Caco-2 (cell line): ENCODE measurements around the gene NHLRC4. TPM values are rescaled to one million over a fixed set of nuclear protein-coding genes. Genes with fewer than 3 reads are reported as not detected.

ENCODE experiments used
- BruUV-seq: library from RNA; stranded (reverse); fragments of 400-500 nt; replicated peaks from 2 replicates; lab custom pipeline; 2021; lab: Mats Ljungman, UMichigan
- CTCF ChIA-PET: fragments of 300-600 bp; sonication (Branson Sonifier 250); formaldehyde crosslinking; loops from one replicate; lab custom pipeline; 2022; ENCODE audit warnings: antibody characterized with exemption; lab: Charles Lee
- POLR2A ChIA-PET: fragments of 300-600 bp; sonication (Branson Sonifier 250); formaldehyde crosslinking; loops from one replicate; lab custom pipeline; 2022; ENCODE audit warnings: antibody characterized with exemption; lab: Charles Lee
- DNase-seq, 2 experiments: peaks; one replicate each; pipeline versions ENCODE4 v3.0.0 to v3.0.0-alpha.2; 2020 to 2022
- H3K27me3 ChIP-seq: replicated peaks from 2 replicates; pipeline ENCODE4 v1.6.0; 2011; ENCODE audit warnings: low read length; ENCODE audit not compliant: control insufficient read depth, insufficient read depth
- H3K36me3 ChIP-seq: 2 replicates; pipeline ENCODE4 v1.5.1; 2011; ENCODE audit warnings: low read length; ENCODE audit not compliant: control insufficient read depth, insufficient read depth
- H3K4me1 ChIP-seq: fragments of 250-450 bp; sonication (Bioruptor Pico); 2 replicates; pipeline ENCODE4 v1.5.1; 2020; ENCODE audit warnings: mild to moderate bottlenecking
- H3K4me3 ChIP-seq: 2 replicates; pipeline ENCODE4 v1.5.1; 2011; ENCODE audit warnings: low read depth, mild to moderate bottlenecking, control low read depth, low read length
- H3K9me3 ChIP-seq: fragments of 250-450 bp; sonication (Bioruptor Pico); 2 replicates; pipeline ENCODE4 v1.5.1; 2020; ENCODE audit warnings: mild to moderate bottlenecking, moderate library complexity
- H3K27ac Mint-ChIP-seq: one replicate; pipeline ENCODE4 v1.8.0; 2022; ENCODE audit warnings: mixed read lengths; ENCODE audit not compliant: unreplicated experiment
- H3K27me3 Mint-ChIP-seq: one replicate; pipeline ENCODE4 v1.8.0; 2022; ENCODE audit warnings: mixed read lengths; ENCODE audit not compliant: insufficient read depth, unreplicated experiment
- H3K36me3 Mint-ChIP-seq: one replicate; pipeline ENCODE4 v1.8.0; 2022; ENCODE audit warnings: mild to moderate bottlenecking, mixed read lengths; ENCODE audit not compliant: insufficient read depth, unreplicated experiment
- H3K4me1 Mint-ChIP-seq: one replicate; pipeline ENCODE4 v1.8.0; 2022; ENCODE audit warnings: low read depth, mixed read lengths; ENCODE audit not compliant: unreplicated experiment
- H3K4me3 Mint-ChIP-seq: one replicate; pipeline ENCODE4 v1.8.0; 2022; ENCODE audit warnings: mild to moderate bottlenecking, moderate library complexity, mixed read lengths; ENCODE audit not compliant: unreplicated experiment
- H3K9me3 Mint-ChIP-seq: one replicate; pipeline ENCODE4 v1.8.0; 2022; ENCODE audit warnings: mixed read lengths; ENCODE audit not compliant: unreplicated experiment
- CTCF ChIP-seq, 2 experiments: fragments of 200-600 bp in 1 of 2; IDR thresholded peaks; 1 replicate in 1 of 2; 2 replicates in 1 of 2; pipeline versions ENCODE4 v1.5.1 to v1.8.0; 2011 to 2022; ENCODE audit warnings: antibody characterized with exemption in 1 of 2, control low read depth in 1 of 2, inconsistent platforms in 1 of 2, low read depth in 1 of 2, low read length in 1 of 2, mild to moderate bottlenecking in 1 of 2, moderate library complexity in 1 of 2; ENCODE audit not compliant: insufficient read depth in 1 of 2, severe bottlenecking in 1 of 2, unreplicated experiment in 1 of 2
- intact Hi-C: fragments of 100-400 bp; cut with micrococcal nuclease; formaldehyde crosslinking; loops from one replicate; pipeline ENCODE4 v1.10.0; 2022; ENCODE audit not compliant: unreplicated experiment
- total RNA-seq: library from RNA; stranded (reverse); gene quantifications from 2 replicates; pipeline ENCODE4 v1.2.3, GENCODE V29; 2022

NHLRC4 gene
- total RNA-seq, 1 experiment from 2014 or later, result not detected

- no peaks in the 10 kb centered on the region for H3K27me3 ChIP-seq
- DNase-seq, result peak in 1 of 2 experiments; percentile 47
- CTCF ChIA-PET, result interaction anchor here (1.4 to 1.9 kb wide), 2 partner anchors 103 to 108 kb away, joined by 5 to 6 read pairs; partner anchors contain the start of genes METTL26 and RAB11FIP3
- Mint-ChIP-seq H3K4me1 (no peaks in the 10 kb centered on the region), H3K36me3 (peaks cover 25% of the 10 kb centered on the region), H3K27ac (no peak overlapping the region), H3K9me3 (no peaks in the 10 kb centered on the region), H3K4me3 (peak overlapping the region; percentile 73), H3K27me3 (no peaks in the 10 kb centered on the region)
- no peak for TF ChIP-seq CTCF (IDR thresholded peaks at IDR 0.05; ENCODE audit: insufficient read depth in 1 of 2, low read depth in 1 of 2, low read length in 1 of 2, severe bottlenecking in 1 of 2, unreplicated experiment in 1 of 2)
- no peaks in the 10 kb centered on the region for H3K9me3 ChIP-seq
- intact Hi-C loops, result loop anchor here (5.0 kb wide), 1 partner anchor 59 kb away; no protein-coding TSS in a partner anchor
- 0 out of 2 replicates have a peak, but pooled peaks cover 1% of the 10 kb centered on the region for H3K36me3 ChIP-seq
- BruUV-seq, result TSS peak; percentile 26
- peak overlapping the region; percentile 76 for H3K4me3 ChIP-seq
- peaks cover 15% of the 10 kb centered on the region for H3K4me1 ChIP-seq
- POLR2A ChIA-PET, result no interaction called here
Measured at GRCh38 chr16:528111-529011, 38.4 kb upstream of the NHLRC4 start.

- Mint-ChIP-seq H3K36me3 (peaks cover 24% of the 10 kb centered on the region), H3K9me3 (no peaks in the 10 kb centered on the region), H3K27me3 (no peaks in the 10 kb centered on the region), H3K27ac (no peak overlapping the region), H3K4me1 (no peaks in the 10 kb centered on the region), H3K4me3 (peak overlapping the region; percentile 73)
- Histone ChIP-seq H3K4me3 (peak overlapping the region; percentile 76), H3K9me3 (no peaks in the 10 kb centered on the region), H3K36me3 (0 out of 2 replicates have a peak, but pooled peaks cover 1% of the 10 kb centered on the region), H3K4me1 (peaks cover 21% of the 10 kb centered on the region), H3K27me3 (no peaks in the 10 kb centered on the region)
- CTCF ChIA-PET, result no interaction called here
- no peak for DNase-seq
- no peak for TF ChIP-seq CTCF (IDR thresholded peaks at IDR 0.05; ENCODE audit: insufficient read depth in 1 of 2, low read depth in 1 of 2, low read length in 1 of 2, severe bottlenecking in 1 of 2, unreplicated experiment in 1 of 2)
- POLR2A ChIA-PET, result no interaction called here
- intact Hi-C loops, result loop anchor here (5.0 kb wide), 1 partner anchor 58 kb away; no protein-coding TSS in a partner anchor
- no TSS peak for BruUV-seq
Measured at GRCh38 chr16:529012-529575, 37.7 kb upstream of the NHLRC4 start.

- Histone ChIP-seq H3K4me3 (no peak overlapping the region; the same call in 1 of the 2 replicates), H3K27me3 (no peaks in the 10 kb centered on the region), H3K36me3 (0 out of 2 replicates have a peak, but pooled peaks cover 1% of the 10 kb centered on the region), H3K4me1 (peaks cover 32% of the 10 kb centered on the region), H3K9me3 (no peaks in the 10 kb centered on the region)
- no peak for DNase-seq
- BruUV-seq, result no TSS peak
- H3K27ac Mint-ChIP-seq, result no peak overlapping the region
- H3K9me3 Mint-ChIP-seq, result no peaks in the 10 kb centered on the region
- ChIA-PET CTCF (no interaction called here), POLR2A (no interaction called here)
- H3K4me1 Mint-ChIP-seq, result no peaks in the 10 kb centered on the region
- peaks cover 27% of the 10 kb centered on the region for H3K36me3 Mint-ChIP-seq
- TF ChIP-seq CTCF (IDR thresholded peaks at IDR 0.05; ENCODE audit: insufficient read depth in 1 of 2, low read depth in 1 of 2, low read length in 1 of 2, severe bottlenecking in 1 of 2, unreplicated experiment in 1 of 2), result no peak
- intact Hi-C loops, result no loop called here
- peak overlapping the region; percentile 73 for H3K4me3 Mint-ChIP-seq
- no peaks in the 10 kb centered on the region for H3K27me3 Mint-ChIP-seq
Measured at GRCh38 chr16:530111-530817, 36.5 kb upstream of the NHLRC4 start.
